BLaER1 (cell line): ENCODE results near the gene CSTPP1.
A peak's percentile ranks its signal among the peaks of the same experiment; 100 is the strongest.

Source experiments
- H3K27ac ChIP-seq: shearing (Covaris generic); formaldehyde crosslinking; 2 replicates; pipeline ENCODE4 v1.8.1; 2022
- H3K27me3 ChIP-seq: shearing (Covaris generic); formaldehyde crosslinking; 2 replicates; pipeline ENCODE4 v1.8.1; 2022
- H3K36me3 ChIP-seq: shearing (Covaris generic); formaldehyde crosslinking; 2 replicates; pipeline ENCODE4 v1.8.1; 2022
- H3K4me1 ChIP-seq: shearing (Covaris generic); formaldehyde crosslinking; 2 replicates; pipeline ENCODE4 v1.8.1; 2022
- H3K4me2 ChIP-seq: shearing (Covaris generic); formaldehyde crosslinking; 2 replicates; pipeline ENCODE4 v1.8.1; 2022
- H3K4me3 ChIP-seq: shearing (Covaris generic); formaldehyde crosslinking; 2 replicates; pipeline ENCODE4 v1.8.1; 2022
- H3K9ac ChIP-seq: shearing (Covaris generic); formaldehyde crosslinking; 2 replicates; pipeline ENCODE4 v1.8.1; 2022
- H3K9me3 ChIP-seq: shearing (Covaris generic); formaldehyde crosslinking; 2 replicates; pipeline ENCODE4 v1.8.1; 2022
- H4K20me1 ChIP-seq: shearing (Covaris generic); formaldehyde crosslinking; 2 replicates; pipeline ENCODE4 v1.8.1; 2022
- Cebpa-rat ChIP-seq: shearing (Covaris generic); IDR thresholded peaks from 2 replicates; pipeline ENCODE4 v1.8.1; 2022

CSTPP1 gene

GRCh38 chr11:47178316-47178715 is 241.8 kb downstream of the CSTPP1 start:
- Histone ChIP-seq H3K36me3 (peaks cover 71% of the 10 kb centered on the region), H3K27me3 (no peaks in the 10 kb centered on the region), H3K4me1 (peaks cover 40% of the 10 kb centered on the region), H3K9ac (peak overlapping the region; percentile 99), H4K20me1 (peaks cover 36% of the 10 kb centered on the region), H3K9me3 (no peaks in the 10 kb centered on the region), H3K27ac (peak overlapping the region; percentile 97), H3K4me3 (no peak overlapping the region), H3K4me2 (peak overlapping the region; percentile 97)
- TF ChIP-seq Cebpa-rat: no peak

- Histone ChIP-seq H3K4me2 (no peak overlapping the region), H3K27ac (peak overlapping the region; percentile 97; the same call in 1 of the 2 replicates), H3K4me3 (no peak overlapping the region), H3K9ac (peak overlapping the region; percentile 99; the same call in 1 of the 2 replicates), H3K4me1 (peaks cover 47% of the 10 kb centered on the region), H3K27me3 (no peaks in the 10 kb centered on the region), H3K36me3 (peaks cover 67% of the 10 kb centered on the region), H4K20me1 (peaks cover 30% of the 10 kb centered on the region), H3K9me3 (no peaks in the 10 kb centered on the region)
- TF ChIP-seq Cebpa-rat: no peak
These were observed 242.4 kb downstream of the CSTPP1 start for GRCh38 chr11:47178737-47179654.

GRCh38 chr11:47179655-47179991 is 243.1 kb downstream of the CSTPP1 start:
- Histone ChIP-seq H4K20me1 (peaks cover 30% of the 10 kb centered on the region), H3K27ac (no peak overlapping the region), H3K9ac (no peak overlapping the region), H3K27me3 (no peaks in the 10 kb centered on the region), H3K4me3 (no peak overlapping the region), H3K36me3 (peaks cover 62% of the 10 kb centered on the region), H3K9me3 (no peaks in the 10 kb centered on the region), H3K4me2 (no peak overlapping the region), H3K4me1 (peaks cover 52% of the 10 kb centered on the region)
- no peak for TF ChIP-seq Cebpa-rat

GRCh38 chr11:47180006-47180787 is 243.6 kb downstream of the CSTPP1 start:
- H3K4me2 ChIP-seq: no peak overlapping the region
- peaks cover 29% of the 10 kb centered on the region for H4K20me1 ChIP-seq
- no peak for TF ChIP-seq Cebpa-rat
- H3K4me1 ChIP-seq: peaks cover 52% of the 10 kb centered on the region
- no peaks in the 10 kb centered on the region for H3K27me3 ChIP-seq
- no peak overlapping the region for H3K4me3 ChIP-seq
- no peak overlapping the region for H3K27ac ChIP-seq
- peaks cover 56% of the 10 kb centered on the region for H3K36me3 ChIP-seq
- no peaks in the 10 kb centered on the region for H3K9me3 ChIP-seq
- no peak overlapping the region for H3K9ac ChIP-seq

- Histone ChIP-seq H3K4me1 (peaks cover 49% of the 10 kb centered on the region), H3K9ac (no peak overlapping the region), H3K9me3 (no peaks in the 10 kb centered on the region), H3K27ac (no peak overlapping the region), H3K4me3 (no peak overlapping the region), H3K4me2 (no peak overlapping the region), H3K27me3 (no peaks in the 10 kb centered on the region), H4K20me1 (peaks cover 18% of the 10 kb centered on the region), H3K36me3 (peaks cover 51% of the 10 kb centered on the region)
- no peak for TF ChIP-seq Cebpa-rat
These were observed 244.7 kb downstream of the CSTPP1 start for GRCh38 chr11:47181271-47181670.

- H3K36me3 ChIP-seq: peaks cover 51% of the 10 kb centered on the region
- peaks cover 56% of the 10 kb centered on the region for H3K4me1 ChIP-seq
- H3K27me3 ChIP-seq: no peaks in the 10 kb centered on the region
- no peaks in the 10 kb centered on the region for H3K9me3 ChIP-seq
- H3K27ac ChIP-seq: no peak overlapping the region
- TF ChIP-seq Cebpa-rat: no peak
- no peak overlapping the region for H3K9ac ChIP-seq
- no peak overlapping the region for H3K4me3 ChIP-seq
- peaks cover 17% of the 10 kb centered on the region; the same call in 1 of the 2 replicates for H4K20me1 ChIP-seq
- no peak overlapping the region for H3K4me2 ChIP-seq
These were observed 245.8 kb downstream of the CSTPP1 start for GRCh38 chr11:47182380-47182779.

GRCh38 chr11:47183031-47183856 is 246.7 kb downstream of the CSTPP1 start:
- Histone ChIP-seq H3K4me2 (peak overlapping the region; percentile 93), H3K4me1 (peaks cover 56% of the 10 kb centered on the region), H3K27ac (peak overlapping the region; percentile 88), H3K9me3 (no peaks in the 10 kb centered on the region), H3K36me3 (peaks cover 49% of the 10 kb centered on the region), H4K20me1 (peaks cover 17% of the 10 kb centered on the region; the same call in 1 of the 2 replicates), H3K4me3 (no peak overlapping the region), H3K9ac (peak overlapping the region; percentile 93; the same call in 1 of the 2 replicates), H3K27me3 (no peaks in the 10 kb centered on the region)
- no peak for TF ChIP-seq Cebpa-rat

- Histone ChIP-seq H3K4me3 (peak overlapping the region; percentile 90; the same call in 1 of the 2 replicates), H3K9me3 (no peaks in the 10 kb centered on the region), H3K36me3 (peaks cover 41% of the 10 kb centered on the region), H3K4me2 (peak overlapping the region; percentile 93), H3K4me1 (peaks cover 59% of the 10 kb centered on the region), H3K27me3 (no peaks in the 10 kb centered on the region), H4K20me1 (peaks cover 17% of the 10 kb centered on the region; the same call in 1 of the 2 replicates), H3K9ac (peak overlapping the region; percentile 93; the same call in 1 of the 2 replicates), H3K27ac (peak overlapping the region; percentile 88)
- no peak for TF ChIP-seq Cebpa-rat
These were observed 247.4 kb downstream of the CSTPP1 start for GRCh38 chr11:47183969-47184368.

- Histone ChIP-seq H3K4me3 (peak overlapping the region; percentile 90), H3K36me3 (peaks cover 33% of the 10 kb centered on the region), H3K27me3 (no peaks in the 10 kb centered on the region), H3K27ac (peak overlapping the region; percentile 88), H3K9me3 (no peaks in the 10 kb centered on the region), H3K9ac (peak overlapping the region; percentile 93), H3K4me1 (peaks cover 62% of the 10 kb centered on the region), H4K20me1 (peaks cover 17% of the 10 kb centered on the region; the same call in 1 of the 2 replicates), H3K4me2 (peak overlapping the region; percentile 93)
- TF ChIP-seq Cebpa-rat: no peak
These were observed 248.2 kb downstream of the CSTPP1 start for GRCh38 chr11:47184711-47185304.
